Measurements from ENCODE around the gene ADAMTSL3. TPM values are rescaled to one million over a fixed set of nuclear protein-coding genes. Genes with fewer than 3 reads are reported as not detected.

The ADAMTSL3 gene
- total RNA-seq, 2 donors from 2014 or later = 0.79 to 3.4 TPM

DNA sequence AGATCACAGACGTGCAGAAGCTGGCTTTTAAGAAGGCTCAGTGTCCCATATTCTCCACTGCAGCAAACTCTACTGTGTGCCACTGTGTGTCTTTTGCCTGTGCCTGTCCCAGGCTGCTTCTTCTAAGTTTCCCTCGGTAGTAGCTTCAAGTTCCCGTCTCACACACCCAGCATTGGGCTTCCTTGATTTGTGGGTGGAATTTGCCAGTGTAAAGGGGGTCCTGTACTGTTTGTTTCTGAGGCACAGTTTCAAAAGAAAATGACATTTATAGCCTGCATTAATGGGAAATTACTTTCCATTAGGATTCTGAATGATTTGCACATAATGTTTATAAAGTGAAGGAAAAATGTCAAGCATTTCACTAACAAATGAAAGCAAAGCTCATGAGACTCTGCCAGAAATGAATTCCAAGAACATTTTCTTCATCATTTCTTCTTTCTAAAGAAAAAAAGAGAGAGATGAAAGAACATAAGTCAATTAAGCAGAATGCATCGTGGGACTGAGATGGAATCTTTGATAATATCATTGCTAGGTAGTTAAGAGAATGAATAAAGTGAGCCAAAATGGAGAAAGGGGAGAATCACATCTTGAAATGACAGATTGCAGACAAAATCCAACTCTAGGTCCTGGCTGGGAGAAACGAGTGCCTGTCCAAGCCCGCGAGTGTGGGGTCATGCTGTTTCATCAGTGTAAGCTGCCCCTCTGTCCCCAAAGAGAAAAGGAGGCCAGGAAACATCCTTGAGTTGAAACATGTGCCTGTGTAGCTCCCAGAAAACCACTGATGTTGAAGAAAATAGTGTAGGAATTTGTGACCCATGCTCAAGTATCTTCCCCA, 48.6 kb upstream of the ADAMTSL3 start:
- no peak overlapping the region for H3K27ac Mint-ChIP-seq

DNA sequence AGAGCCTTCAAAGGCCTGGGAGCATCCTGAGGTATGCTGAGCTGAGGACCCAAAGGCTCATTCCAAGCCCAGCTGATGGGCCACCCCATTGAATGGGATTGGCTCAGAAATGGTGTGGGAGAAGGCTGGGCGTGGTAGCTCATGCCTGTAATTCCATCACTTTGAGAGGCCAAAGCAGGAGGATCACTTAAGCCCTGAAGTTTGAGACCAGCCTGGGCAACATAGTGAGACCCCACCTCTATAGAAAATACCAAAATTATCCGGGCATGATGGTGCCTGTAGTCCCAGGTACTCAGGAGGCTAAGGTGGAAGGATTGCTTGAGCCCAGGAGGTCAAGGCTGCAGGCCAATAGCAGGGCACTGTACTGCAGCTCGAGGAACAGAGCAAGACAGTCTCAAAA, 43.8 kb upstream of the ADAMTSL3 start:
- WGBS, 2 experiments (ENCODE audit: insufficient coverage in 1 of 2, insufficient read length in 1 of 2) = 88 to 92% methylated on average over 2 to 3 of the region's 3 CpGs
- Histone ChIP-seq H3K27me3 (ENCODE audit: control insufficient read depth, insufficient read depth, low read length, poor library complexity, severe bottlenecking) (no peaks in the 10 kb centered on the region), H3K9ac (ENCODE audit: extremely low read depth, low read length, poor library complexity, severe bottlenecking) (no peak overlapping the region), H3K27ac (ENCODE audit: low read depth, low read length) (no peak overlapping the region), H3K4me3 (ENCODE audit: low read length) (no peak overlapping the region), H3K4me1 (ENCODE audit: control insufficient read depth, insufficient read depth, low read length) (no peaks in the 10 kb centered on the region), H3K9me3 (ENCODE audit: control insufficient read depth, low read length) (no peaks in the 10 kb centered on the region), H3K36me3 (ENCODE audit: control insufficient read depth, insufficient read depth, low read length) (no peaks in the 10 kb centered on the region)
- H3K9me3 Mint-ChIP-seq = no peaks in the 10 kb centered on the region
- H3K4me1 Mint-ChIP-seq = no peaks in the 10 kb centered on the region
- H3K27ac Mint-ChIP-seq = no peak overlapping the region
- no peaks in the 10 kb centered on the region for H3K27me3 Mint-ChIP-seq (ENCODE audit: insufficient read depth)
- H3K4me3 Mint-ChIP-seq = no peak overlapping the region
- H3K36me3 Mint-ChIP-seq (ENCODE audit: low read depth) = no peaks in the 10 kb centered on the region
- no peak for DNase-seq
- TF ChIP-seq CTCF (conservative IDR thresholded peaks at IDR 0.05) = no peak

More for the DNA sequence above, 48.6 kb upstream of the ADAMTSL3 start:
- no peak overlapping the region for H3K4me3 Mint-ChIP-seq
- H3K9me3 Mint-ChIP-seq = peaks cover 10% of the 10 kb centered on the region
- 91 to 98% methylated on average over 5 to 7 of the region's 7 CpGs for WGBS, 2 experiments (ENCODE audit: insufficient coverage in 1 of 2, insufficient read length in 1 of 2)
- Histone ChIP-seq H3K27me3 (ENCODE audit: control insufficient read depth, insufficient read depth, low read length, poor library complexity, severe bottlenecking) (no peaks in the 10 kb centered on the region), H3K4me1 (ENCODE audit: control insufficient read depth, insufficient read depth, low read length) (no peaks in the 10 kb centered on the region), H3K9me3 (ENCODE audit: control insufficient read depth, low read length) (no peaks in the 10 kb centered on the region), H3K36me3 (ENCODE audit: control insufficient read depth, insufficient read depth, low read length) (no peaks in the 10 kb centered on the region), H3K9ac (ENCODE audit: extremely low read depth, low read length, poor library complexity, severe bottlenecking) (no peak overlapping the region), H3K27ac (ENCODE audit: low read depth, low read length) (no peak overlapping the region), H3K4me3 (ENCODE audit: low read length) (no peak overlapping the region)
- H3K36me3 Mint-ChIP-seq (ENCODE audit: low read depth) = no peaks in the 10 kb centered on the region
- no peak for TF ChIP-seq CTCF (conservative IDR thresholded peaks at IDR 0.05)
- no peak for DNase-seq
- no peaks in the 10 kb centered on the region for H3K27me3 Mint-ChIP-seq (ENCODE audit: insufficient read depth)
- no peaks in the 10 kb centered on the region for H3K4me1 Mint-ChIP-seq

DNA sequence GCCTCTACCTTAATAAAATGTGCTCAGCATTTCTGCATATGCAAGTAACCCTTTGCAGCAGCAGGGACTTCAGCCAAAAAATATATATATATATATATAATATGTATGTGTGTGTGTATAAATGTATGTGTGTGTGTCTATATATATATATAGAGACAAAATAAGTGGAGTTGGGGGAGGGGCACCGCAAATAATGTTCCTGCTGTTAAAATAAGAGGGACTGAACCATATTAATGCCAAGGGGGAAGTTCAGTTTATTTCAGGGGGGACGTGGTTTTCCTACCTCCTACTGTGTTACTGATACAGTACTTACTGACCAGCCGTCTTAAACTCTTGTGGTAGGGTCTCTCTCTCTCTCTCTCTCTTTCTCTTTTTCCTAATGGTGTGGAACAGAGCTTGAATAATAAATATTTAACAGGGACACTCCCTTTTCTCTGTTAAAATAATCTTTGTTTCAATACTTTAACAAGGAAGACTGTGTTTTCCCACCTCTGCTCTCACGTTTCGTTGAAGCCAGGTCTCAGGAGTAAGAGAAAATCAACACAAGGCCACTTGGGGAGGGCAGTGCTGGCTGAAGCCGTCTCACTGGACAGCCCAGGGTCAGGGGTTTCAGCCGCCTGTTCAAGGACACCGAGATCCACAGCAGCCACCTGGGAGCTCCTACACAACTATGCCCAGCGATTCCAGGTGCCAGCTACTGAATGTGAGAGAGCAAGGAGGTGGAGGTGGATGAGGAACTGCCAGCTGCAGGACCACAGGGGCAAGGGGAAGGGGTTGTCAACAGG, 42.8 kb upstream of the ADAMTSL3 start:
- H3K36me3 ChIP-seq (ENCODE audit: control insufficient read depth, insufficient read depth, low read length) = no peaks in the 10 kb centered on the region
- no peak overlapping the region for H3K27ac Mint-ChIP-seq
- no peak overlapping the region for H3K9ac ChIP-seq (ENCODE audit: extremely low read depth, low read length, poor library complexity, severe bottlenecking)
- H3K27me3 Mint-ChIP-seq (ENCODE audit: insufficient read depth) = no peaks in the 10 kb centered on the region
- no peaks in the 10 kb centered on the region for H3K27me3 ChIP-seq (ENCODE audit: control insufficient read depth, insufficient read depth, low read length, poor library complexity, severe bottlenecking)
- 94 to 100% methylated on average over 1 to 8 of the region's 9 CpGs for whole genome bisulfite sequencing, 2 experiments (ENCODE audit: insufficient coverage in 1 of 2, insufficient read length in 1 of 2)
- no peak overlapping the region for H3K4me3 ChIP-seq (ENCODE audit: low read length)
- H3K36me3 Mint-ChIP-seq (ENCODE audit: low read depth) = no peaks in the 10 kb centered on the region
- no peak overlapping the region for H3K4me3 Mint-ChIP-seq
- no peaks in the 10 kb centered on the region for H3K9me3 Mint-ChIP-seq
- DNase-seq = no peak
- H3K4me1 ChIP-seq (ENCODE audit: control insufficient read depth, insufficient read depth, low read length) = no peaks in the 10 kb centered on the region
- H3K9me3 ChIP-seq (ENCODE audit: control insufficient read depth, low read length) = no peaks in the 10 kb centered on the region
- no peak overlapping the region for H3K27ac ChIP-seq (ENCODE audit: low read depth, low read length)
- H3K4me1 Mint-ChIP-seq = no peaks in the 10 kb centered on the region
- TF ChIP-seq CTCF (conservative IDR thresholded peaks at IDR 0.05) = no peak
